ENCODE data around the gene CADM2. TPM values are rescaled to one million over a fixed set of nuclear protein-coding genes. Genes with fewer than 3 reads are reported as not detected.
"Not testable (repeated sequence)": the region's sequence is repeated elsewhere in the genome, so short reads cannot be mapped to it uniquely, and the experiment has no call there.

The CADM2 gene
- total RNA-seq, 1 donor from 2014 or later, result 4.2 TPM

DNA sequence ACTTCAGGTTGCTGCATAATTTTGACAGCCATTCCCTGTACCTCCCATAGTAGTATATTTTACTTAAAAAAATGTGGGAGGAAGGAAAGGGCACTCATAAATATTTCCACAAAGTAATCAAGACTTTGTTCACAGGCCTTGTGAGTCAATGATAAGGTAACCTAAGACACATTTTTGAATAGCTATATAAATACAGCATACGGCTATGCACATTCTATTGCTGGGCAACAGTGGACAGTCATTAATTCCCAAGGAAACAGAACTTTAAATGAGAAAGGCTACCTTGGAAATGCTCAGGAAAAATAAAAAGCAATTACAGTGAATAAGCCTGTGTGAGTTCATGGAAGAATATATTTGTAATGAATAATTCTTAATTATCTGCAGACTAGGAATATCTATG is 144.0 kb downstream of the CADM2 start:
- H3K9me3 ChIP-seq (ENCODE audit: control insufficient read depth in 3 of 3, low read length in 3 of 3), result no peaks in the 10 kb centered on the region
- no peaks in the 10 kb centered on the region for H3K36me3 ChIP-seq (ENCODE audit: control insufficient read depth in 3 of 3, insufficient read depth in 3 of 3, low read length in 3 of 3)
- no peaks in the 10 kb centered on the region for H3K4me1 ChIP-seq (ENCODE audit: control insufficient read depth in 3 of 3, insufficient read depth in 3 of 3, low read length in 3 of 3)
- no peaks in the 10 kb centered on the region for H3K27me3 ChIP-seq (ENCODE audit: control insufficient read depth in 3 of 3, insufficient read depth in 3 of 3, low read length in 3 of 3)
- H3K9ac ChIP-seq (ENCODE audit: low read depth in 1 of 3, low read length in 3 of 3), result no peak overlapping the region
- no peak overlapping the region for H3K4me3 ChIP-seq (ENCODE audit: low read length in 3 of 3)
- H3K27ac ChIP-seq (ENCODE audit: low read depth, low read length), result no peak overlapping the region

DNA sequence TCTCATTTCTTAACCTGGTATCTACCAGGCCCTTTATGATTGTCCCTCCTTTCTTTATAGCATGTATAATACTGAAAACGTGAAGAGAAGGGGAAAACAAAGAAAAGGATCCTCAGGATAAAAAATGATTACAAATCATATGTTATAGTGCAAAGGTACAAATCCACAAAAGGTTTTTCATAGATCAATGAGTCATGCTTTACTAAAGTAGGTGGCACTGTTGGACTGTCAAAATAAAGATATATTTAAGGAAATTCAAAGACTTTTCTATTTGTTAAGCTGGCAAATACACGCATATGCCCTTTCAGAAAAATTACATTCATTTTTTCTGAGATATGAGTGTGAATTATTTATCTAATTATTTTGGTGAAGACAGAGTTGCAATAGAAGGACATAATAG is 151.6 kb downstream of the CADM2 start:
- no peak overlapping the region for H3K9ac ChIP-seq (ENCODE audit: low read depth in 1 of 3, low read length in 3 of 3)
- no peak overlapping the region for H3K4me3 ChIP-seq (ENCODE audit: low read length in 3 of 3)
- no peaks in the 10 kb centered on the region for H3K27me3 ChIP-seq (ENCODE audit: control insufficient read depth in 3 of 3, insufficient read depth in 3 of 3, low read length in 3 of 3)

DNA sequence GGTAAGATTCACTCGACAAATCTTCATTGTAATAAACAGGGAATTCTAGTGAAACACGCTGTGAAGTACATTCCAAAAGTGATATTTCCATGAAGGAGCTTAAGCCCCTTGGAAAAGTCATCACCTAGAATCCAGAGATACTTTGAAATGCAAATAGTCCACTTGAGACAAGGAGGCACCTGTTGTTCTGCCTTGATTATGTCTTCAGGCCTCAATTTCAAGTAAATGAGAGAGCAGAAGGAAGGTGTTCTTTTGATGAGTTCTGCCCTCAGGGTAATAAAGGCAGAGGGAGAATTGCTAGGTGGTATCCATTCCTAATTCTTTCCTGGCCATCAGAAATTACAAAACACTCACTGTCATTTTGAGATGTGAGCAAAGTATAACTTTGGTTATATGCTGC is 162.1 kb downstream of the CADM2 start:
- Histone ChIP-seq H3K4me3 (ENCODE audit: low read length in 3 of 3) (no peak overlapping the region), H3K36me3 (ENCODE audit: control insufficient read depth in 3 of 3, insufficient read depth in 3 of 3, low read length in 3 of 3) (no peaks in the 10 kb centered on the region), H3K4me1 (ENCODE audit: control insufficient read depth in 3 of 3, insufficient read depth in 3 of 3, low read length in 3 of 3) (no peaks in the 10 kb centered on the region), H3K27me3 (ENCODE audit: control insufficient read depth in 3 of 3, insufficient read depth in 3 of 3, low read length in 3 of 3) (no peaks in the 10 kb centered on the region), H3K9ac (ENCODE audit: low read depth in 1 of 3, low read length in 3 of 3) (no peak overlapping the region), H3K27ac (ENCODE audit: low read depth, low read length) (no peak overlapping the region), H3K9me3 (ENCODE audit: control insufficient read depth in 3 of 3, low read length in 3 of 3) (no peaks in the 10 kb centered on the region)

More for the DNA sequence above, 151.6 kb downstream of the CADM2 start:
- Histone ChIP-seq H3K9me3 (ENCODE audit: control insufficient read depth in 3 of 3, low read length in 3 of 3) (no peaks in the 10 kb centered on the region), H3K36me3 (ENCODE audit: control insufficient read depth in 3 of 3, insufficient read depth in 3 of 3, low read length in 3 of 3) (no peaks in the 10 kb centered on the region), H3K4me1 (ENCODE audit: control insufficient read depth in 3 of 3, insufficient read depth in 3 of 3, low read length in 3 of 3) (no peaks in the 10 kb centered on the region), H3K27ac (ENCODE audit: low read depth, low read length) (no peak overlapping the region)

DNA sequence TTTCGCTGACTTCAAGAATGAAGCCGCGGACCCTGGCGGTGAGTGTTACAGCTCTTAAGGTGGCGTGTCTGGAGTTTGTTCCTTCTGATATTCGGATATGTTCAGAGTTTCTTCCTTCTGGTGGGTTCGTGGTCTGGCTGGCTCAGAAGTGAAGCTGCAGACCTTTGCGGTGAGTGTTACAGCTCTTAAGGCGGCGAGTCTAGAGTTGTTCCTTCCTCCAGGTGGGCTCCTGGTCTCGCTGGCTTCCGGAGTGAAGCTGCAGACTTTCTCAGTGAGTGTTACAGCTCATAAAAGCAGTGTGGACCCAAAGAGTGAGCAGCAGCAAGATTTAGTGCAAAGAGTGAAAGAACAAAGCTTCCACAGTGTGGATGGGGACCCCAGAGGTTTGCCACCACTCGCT is 174.1 kb downstream of the CADM2 start:
- H3K4me1 ChIP-seq (ENCODE audit: control insufficient read depth in 3 of 3, insufficient read depth in 3 of 3, low read length in 3 of 3); H3K9ac ChIP-seq (ENCODE audit: low read depth in 1 of 3, low read length in 3 of 3); H3K36me3 ChIP-seq (ENCODE audit: control insufficient read depth in 3 of 3, insufficient read depth in 3 of 3, low read length in 3 of 3); H3K27me3 ChIP-seq (ENCODE audit: control insufficient read depth in 3 of 3, insufficient read depth in 3 of 3, low read length in 3 of 3); H3K27ac ChIP-seq (ENCODE audit: low read depth, low read length); H3K4me3 ChIP-seq (ENCODE audit: low read length in 3 of 3); H3K9me3 ChIP-seq (ENCODE audit: control insufficient read depth in 3 of 3, low read length in 3 of 3): not testable (repeated sequence)

DNA sequence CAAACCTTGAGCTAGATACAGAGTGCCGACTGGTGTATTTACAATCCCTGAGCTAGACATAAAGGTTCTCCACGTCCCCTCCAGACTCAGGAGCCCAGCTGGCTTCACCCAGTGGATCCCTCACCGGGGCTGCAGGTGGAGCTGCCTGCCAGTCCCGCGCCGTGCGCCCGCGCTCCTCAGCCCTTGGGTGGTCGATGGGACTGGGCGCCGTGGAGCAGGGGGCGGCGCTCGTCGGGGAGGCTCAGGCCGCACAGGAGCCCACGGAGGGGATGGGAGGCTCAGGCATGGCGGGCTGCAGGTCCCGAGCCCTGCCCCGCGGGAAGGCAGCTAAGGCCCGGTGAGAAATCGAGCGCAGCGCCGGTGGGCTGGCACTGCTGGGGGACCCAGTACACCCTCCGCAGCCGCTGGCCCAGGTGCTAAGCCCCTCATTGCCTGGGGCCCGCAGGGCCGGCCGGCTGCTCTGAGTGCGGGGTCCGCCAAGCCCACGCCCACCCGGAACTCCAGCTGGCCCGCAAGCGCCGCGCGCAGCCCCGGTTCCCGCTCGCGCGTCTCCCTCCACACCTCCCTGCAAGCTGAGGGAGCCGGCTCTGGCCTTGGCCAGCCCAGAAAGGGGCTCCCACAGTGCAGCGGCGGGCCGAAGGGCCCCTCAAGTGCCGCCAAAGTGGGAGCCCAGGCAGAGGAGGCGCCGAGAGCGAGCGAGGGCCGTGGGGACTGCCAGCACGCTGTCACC is 175.1 kb downstream of the CADM2 start:
- not testable (repeated sequence) for H3K4me1 ChIP-seq (ENCODE audit: control insufficient read depth in 3 of 3, insufficient read depth in 3 of 3, low read length in 3 of 3); H3K4me3 ChIP-seq (ENCODE audit: low read length in 3 of 3); H3K36me3 ChIP-seq (ENCODE audit: control insufficient read depth in 3 of 3, insufficient read depth in 3 of 3, low read length in 3 of 3); H3K27me3 ChIP-seq (ENCODE audit: control insufficient read depth in 3 of 3, insufficient read depth in 3 of 3, low read length in 3 of 3); H3K27ac ChIP-seq (ENCODE audit: low read depth, low read length); H3K9me3 ChIP-seq (ENCODE audit: control insufficient read depth in 3 of 3, low read length in 3 of 3); H3K9ac ChIP-seq (ENCODE audit: low read depth in 1 of 3, low read length in 3 of 3)

DNA sequence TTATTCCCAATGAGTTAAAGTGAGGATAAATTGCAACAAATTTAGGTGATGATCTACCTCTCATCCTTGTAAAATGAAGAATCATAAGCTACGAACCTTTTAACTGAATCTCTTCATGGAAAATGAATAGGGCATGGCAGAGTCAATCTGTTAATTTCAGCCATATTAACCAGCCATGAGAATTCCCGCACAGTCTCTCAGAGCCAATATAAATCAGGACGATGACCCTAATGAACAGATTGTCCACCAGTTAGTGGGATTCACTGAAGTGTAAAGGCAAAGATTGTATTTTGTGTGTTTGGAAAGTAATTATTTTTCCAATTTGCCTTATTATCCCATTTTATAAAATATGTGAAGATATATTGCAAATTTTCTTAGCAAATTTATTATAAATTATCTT is 183.8 kb downstream of the CADM2 start:
- no peaks in the 10 kb centered on the region for H3K9me3 ChIP-seq (ENCODE audit: control insufficient read depth in 3 of 3, low read length in 3 of 3)
- no peak overlapping the region for H3K4me3 ChIP-seq (ENCODE audit: low read length in 3 of 3)
- H3K27ac ChIP-seq (ENCODE audit: low read depth, low read length), result no peak overlapping the region
- no peak overlapping the region for H3K9ac ChIP-seq (ENCODE audit: low read depth in 1 of 3, low read length in 3 of 3)
- H3K4me1 ChIP-seq (ENCODE audit: control insufficient read depth in 3 of 3, insufficient read depth in 3 of 3, low read length in 3 of 3), result no peaks in the 10 kb centered on the region
- H3K36me3 ChIP-seq (ENCODE audit: control insufficient read depth in 3 of 3, insufficient read depth in 3 of 3, low read length in 3 of 3), result no peaks in the 10 kb centered on the region
- no peaks in the 10 kb centered on the region for H3K27me3 ChIP-seq (ENCODE audit: control insufficient read depth in 3 of 3, insufficient read depth in 3 of 3, low read length in 3 of 3)

DNA sequence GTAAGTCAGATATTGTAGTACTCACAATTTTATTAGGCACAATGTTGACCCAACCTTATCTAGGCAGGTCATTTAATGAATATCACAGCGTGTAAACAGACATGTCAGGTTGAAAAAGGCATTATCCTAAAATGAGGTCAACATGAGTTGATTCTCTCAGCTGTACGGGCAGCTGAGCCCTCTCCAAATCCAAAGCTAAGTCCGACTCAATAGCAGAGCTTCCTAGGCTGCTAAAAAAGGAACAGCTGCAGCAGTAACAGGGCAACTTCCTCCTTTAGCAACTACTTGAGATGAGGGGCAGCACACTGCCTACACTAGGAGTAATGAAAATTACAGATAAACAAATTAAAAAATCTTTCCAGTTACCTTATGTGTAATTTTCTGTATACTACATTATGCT is 189.2 kb downstream of the CADM2 start:
- no peak overlapping the region for H3K4me3 ChIP-seq (ENCODE audit: low read length in 3 of 3)
- H3K9ac ChIP-seq (ENCODE audit: low read depth in 1 of 3, low read length in 3 of 3), result no peak overlapping the region
- H3K36me3 ChIP-seq (ENCODE audit: control insufficient read depth in 3 of 3, insufficient read depth in 3 of 3, low read length in 3 of 3), result no peaks in the 10 kb centered on the region
- no peaks in the 10 kb centered on the region for H3K4me1 ChIP-seq (ENCODE audit: control insufficient read depth in 3 of 3, insufficient read depth in 3 of 3, low read length in 3 of 3)
- no peaks in the 10 kb centered on the region for H3K27me3 ChIP-seq (ENCODE audit: control insufficient read depth in 3 of 3, insufficient read depth in 3 of 3, low read length in 3 of 3)
- no peaks in the 10 kb centered on the region for H3K9me3 ChIP-seq (ENCODE audit: control insufficient read depth in 3 of 3, low read length in 3 of 3)
- no peak overlapping the region for H3K27ac ChIP-seq (ENCODE audit: low read depth, low read length)

DNA sequence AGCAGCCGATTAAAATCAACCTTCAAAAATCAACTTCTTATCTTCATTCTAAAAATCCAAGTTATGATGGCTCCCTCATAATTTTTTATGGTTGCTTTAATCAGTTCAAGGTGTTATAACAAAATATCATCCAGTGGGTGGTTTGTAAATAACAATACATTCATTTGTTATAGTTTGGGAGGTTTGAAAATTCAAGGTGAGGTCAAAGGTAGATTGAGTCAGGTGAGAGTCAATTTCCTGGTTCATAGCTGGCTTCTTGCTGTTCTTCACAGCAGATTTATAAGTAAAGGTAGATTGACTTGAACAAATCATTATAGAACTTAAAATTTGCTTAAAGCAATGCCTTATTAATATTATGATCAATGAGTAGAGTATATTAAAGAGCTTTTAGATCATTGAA is 192.8 kb downstream of the CADM2 start:
- Histone ChIP-seq H3K4me1 (ENCODE audit: control insufficient read depth in 3 of 3, insufficient read depth in 3 of 3, low read length in 3 of 3) (no peaks in the 10 kb centered on the region), H3K36me3 (ENCODE audit: control insufficient read depth in 3 of 3, insufficient read depth in 3 of 3, low read length in 3 of 3) (no peaks in the 10 kb centered on the region), H3K9me3 (ENCODE audit: control insufficient read depth in 3 of 3, low read length in 3 of 3) (no peaks in the 10 kb centered on the region), H3K27me3 (ENCODE audit: control insufficient read depth in 3 of 3, insufficient read depth in 3 of 3, low read length in 3 of 3) (no peaks in the 10 kb centered on the region), H3K4me3 (ENCODE audit: low read length in 3 of 3) (no peak overlapping the region), H3K9ac (ENCODE audit: low read depth in 1 of 3, low read length in 3 of 3) (no peak overlapping the region), H3K27ac (ENCODE audit: low read depth, low read length) (no peak overlapping the region)

DNA sequence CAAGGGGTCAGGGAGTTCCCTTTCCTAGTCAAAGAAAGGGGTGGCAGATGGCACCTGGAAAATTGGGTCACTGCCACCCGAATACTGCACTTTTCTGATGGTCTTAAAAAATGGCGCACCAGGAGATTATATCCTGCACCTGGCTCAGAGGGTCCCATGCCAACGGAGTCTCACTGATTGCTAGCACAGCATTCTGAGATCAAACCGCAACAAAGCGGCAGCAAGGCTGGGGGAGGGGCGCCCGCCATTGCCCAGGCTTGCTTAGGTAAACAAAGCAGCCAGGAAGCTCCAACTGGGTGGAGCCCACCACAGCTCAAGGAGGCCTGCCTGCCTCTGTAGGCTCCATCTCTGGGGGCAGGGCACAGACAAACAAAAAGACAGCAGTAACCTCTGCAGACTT is 194.5 kb downstream of the CADM2 start:
- not testable (repeated sequence) for H3K9ac ChIP-seq (ENCODE audit: low read depth in 1 of 3, low read length in 3 of 3); H3K9me3 ChIP-seq (ENCODE audit: control insufficient read depth in 3 of 3, low read length in 3 of 3); H3K27me3 ChIP-seq (ENCODE audit: control insufficient read depth in 3 of 3, insufficient read depth in 3 of 3, low read length in 3 of 3); H3K27ac ChIP-seq (ENCODE audit: low read depth, low read length); H3K36me3 ChIP-seq (ENCODE audit: control insufficient read depth in 3 of 3, insufficient read depth in 3 of 3, low read length in 3 of 3); H3K4me3 ChIP-seq (ENCODE audit: low read length in 3 of 3); H3K4me1 ChIP-seq (ENCODE audit: control insufficient read depth in 3 of 3, insufficient read depth in 3 of 3, low read length in 3 of 3)

DNA sequence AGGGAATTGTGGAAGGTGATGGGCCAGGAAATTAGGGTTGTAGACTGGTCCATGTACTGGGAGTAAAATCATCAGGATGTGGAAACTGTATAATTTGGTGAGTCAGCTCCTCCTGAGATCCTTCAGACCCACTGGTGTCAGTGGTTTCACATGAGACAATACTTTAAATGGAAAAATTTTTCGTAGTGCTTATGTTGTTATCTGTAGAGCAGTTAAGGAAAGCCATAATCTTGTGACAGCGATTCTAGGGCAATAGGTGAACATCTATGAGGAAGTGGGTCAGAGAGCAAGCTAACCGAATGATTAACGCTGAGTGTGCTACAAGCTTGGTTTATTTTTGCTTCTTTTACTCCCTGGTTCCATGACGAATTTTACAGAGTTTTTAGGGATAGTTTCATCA is 200.6 kb downstream of the CADM2 start:
- H3K36me3 ChIP-seq (ENCODE audit: control insufficient read depth in 3 of 3, insufficient read depth in 3 of 3, low read length in 3 of 3), result no peaks in the 10 kb centered on the region
- no peaks in the 10 kb centered on the region for H3K4me1 ChIP-seq (ENCODE audit: control insufficient read depth in 3 of 3, insufficient read depth in 3 of 3, low read length in 3 of 3)
- H3K27me3 ChIP-seq (ENCODE audit: control insufficient read depth in 3 of 3, insufficient read depth in 3 of 3, low read length in 3 of 3), result no peaks in the 10 kb centered on the region
- H3K4me3 ChIP-seq (ENCODE audit: low read length in 3 of 3), result no peak overlapping the region
- H3K9me3 ChIP-seq (ENCODE audit: control insufficient read depth in 3 of 3, low read length in 3 of 3), result no peaks in the 10 kb centered on the region
- H3K9ac ChIP-seq (ENCODE audit: low read depth in 1 of 3, low read length in 3 of 3), result no peak overlapping the region
- no peak overlapping the region for H3K27ac ChIP-seq (ENCODE audit: low read depth, low read length)

DNA sequence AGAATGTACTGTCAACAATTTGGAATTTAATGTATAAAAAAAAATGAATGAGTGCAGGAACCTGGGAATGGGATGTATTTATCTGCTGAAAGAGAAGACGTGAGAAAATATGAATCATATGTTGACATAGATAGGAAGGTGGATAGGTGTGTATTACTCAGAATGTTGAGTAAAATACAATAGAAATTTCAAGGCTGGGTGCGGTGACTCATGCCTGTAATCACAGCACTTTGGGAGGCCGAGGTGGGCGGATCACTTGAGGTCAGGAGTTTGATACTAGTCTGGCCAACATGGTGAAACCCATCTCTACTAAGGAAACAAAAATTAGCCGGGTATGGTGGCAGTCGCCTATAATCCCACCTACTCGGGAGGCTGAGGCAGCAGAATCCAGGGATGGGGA is 202.8 kb downstream of the CADM2 start:
- no peaks in the 10 kb centered on the region for H3K36me3 ChIP-seq (ENCODE audit: control insufficient read depth in 3 of 3, insufficient read depth in 3 of 3, low read length in 3 of 3)
- H3K9ac ChIP-seq (ENCODE audit: low read depth in 1 of 3, low read length in 3 of 3), result no peak overlapping the region
- H3K27me3 ChIP-seq (ENCODE audit: control insufficient read depth in 3 of 3, insufficient read depth in 3 of 3, low read length in 3 of 3), result no peaks in the 10 kb centered on the region
- H3K4me3 ChIP-seq (ENCODE audit: low read length in 3 of 3), result no peak overlapping the region
- no peak overlapping the region for H3K27ac ChIP-seq (ENCODE audit: low read depth, low read length)
- H3K4me1 ChIP-seq (ENCODE audit: control insufficient read depth in 3 of 3, insufficient read depth in 3 of 3, low read length in 3 of 3), result no peaks in the 10 kb centered on the region
- H3K9me3 ChIP-seq (ENCODE audit: control insufficient read depth in 3 of 3, low read length in 3 of 3), result no peaks in the 10 kb centered on the region
